AG08395 (cell line): ENCODE results near the gene ACOX1.

Experiments
- DNase-seq: peaks from one replicate; pipeline ENCODE4 v3.0.0; 2012; ENCODE audit warnings: mixed read lengths, low spot score

The ACOX1 gene

GRCh38 chr17:75892556-75893224, 86.3 kb downstream of the ACOX1 start:
- DNase-seq, result no peak

DNA sequence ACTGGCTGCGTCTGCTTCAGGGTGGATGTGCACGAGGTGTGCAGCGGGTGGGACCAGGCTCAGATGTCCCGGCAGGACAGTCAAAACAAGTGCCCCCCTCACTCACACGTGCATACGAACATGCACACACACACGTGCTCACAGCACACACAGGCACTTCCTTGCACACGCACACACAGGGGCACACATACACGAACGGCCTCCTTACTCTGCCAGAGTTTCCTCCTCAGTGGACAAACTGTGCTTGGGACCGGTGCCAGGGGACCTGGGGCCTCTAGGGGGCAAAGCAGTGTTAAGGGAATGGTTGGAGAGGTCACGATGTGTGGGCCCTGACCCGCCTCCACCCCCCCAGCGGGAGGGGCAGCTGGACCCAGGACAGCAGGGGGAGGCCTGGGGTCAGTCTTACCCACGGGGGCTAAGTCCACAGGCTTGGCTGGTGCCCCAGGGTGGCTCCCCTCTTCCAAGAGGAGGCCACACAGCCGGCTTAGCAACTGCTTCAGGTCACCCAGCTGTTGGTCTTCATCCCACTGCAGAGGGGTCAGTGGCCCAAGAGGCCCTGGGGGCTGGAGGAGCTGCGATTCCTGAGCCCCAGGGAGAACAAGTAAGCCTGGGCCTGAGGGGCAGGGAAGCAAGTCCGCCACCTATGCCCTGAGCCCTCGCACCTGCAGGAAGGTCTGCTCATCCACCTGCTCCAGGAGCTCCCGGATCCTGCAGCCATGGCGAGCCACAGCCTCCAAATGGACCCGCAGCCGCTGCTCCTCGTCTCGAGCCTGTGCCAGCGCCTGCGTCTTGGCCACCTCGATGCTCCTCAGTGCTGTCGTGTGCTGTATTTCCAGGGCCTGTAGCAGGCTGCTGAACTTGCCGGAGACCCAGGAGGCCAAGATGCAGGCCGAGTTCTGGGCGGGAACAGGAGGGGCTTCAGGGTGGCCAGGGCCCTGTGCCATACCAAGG, 87.1 kb downstream of the ACOX1 start:
- no peak for DNase-seq
